HCT116 (cell line): ENCODE data around the gene CST4. TPM values are rescaled to one million over a fixed set of nuclear protein-coding genes. Genes with fewer than 3 reads are reported as not detected.

Source experiments
- ATAC-seq: fragments of 200-7000 bp; cut with Tn5 transposase; 2 replicates; pipeline ENCODE4 v1.9.1; 2020; ENCODE audit warnings: mild to moderate bottlenecking, moderate library complexity
- BruUV-seq: library from RNA; stranded (reverse); fragments of 400-500 nt; replicated peaks from 2 replicates; lab custom pipeline; 2021; lab: Mats Ljungman, UMichigan
- CTCF ChIA-PET: fragments of 300-600 bp; sonication (Branson Sonifier 250); formaldehyde crosslinking; loops from one replicate; lab custom pipeline; 2021; ENCODE audit warnings: antibody characterized with exemption; lab: Charles Lee
- POLR2A ChIA-PET: fragments of 300-600, 350-600 bp; sonication (Branson Sonifier 250); formaldehyde crosslinking; loops from one replicate; lab custom pipeline; 2021; ENCODE audit warnings: antibody characterized with exemption; lab: Charles Lee
- RAD21 ChIA-PET, 2 experiments: fragments of 300-600 bp; sonication (Branson Sonifier 250); formaldehyde crosslinking; loops; one replicate each; lab custom pipeline; 2023; ENCODE audit warnings: low total read pairs in 2 of 2; ENCODE audit not compliant: uncharacterized antibody in 2 of 2, unreplicated experiment in 2 of 2, low non-redundant PET in 1 of 2; lab: Charles Lee
- DNase-seq: peaks from one replicate; pipeline ENCODE4 v3.0.0-alpha.2; 2010; ENCODE audit warnings: low read depth, low spot score
- H2AFZ ChIP-seq: fragments of 200-600 bp; shearing (Covaris generic), sonication (generic); 2 replicates; pipeline ENCODE4 v1.6.1; 2017; ENCODE audit warnings: low read depth, mixed run types, mixed read lengths, antibody characterized with exemption, low read length; ENCODE audit not compliant: poor library complexity, severe bottlenecking
- H3K27ac ChIP-seq: 2 replicates; pipeline ENCODE4 v1.5.1; 2012; ENCODE audit warnings: low read depth, low read length
- H3K27me3 ChIP-seq: fragments of 200-600 bp; sonication (generic); 2 replicates; pipeline ENCODE4 v1.6.1; 2016; ENCODE audit warnings: mixed run types, low read length, mixed read lengths; ENCODE audit not compliant: insufficient read depth
- H3K36me3 ChIP-seq, 2 experiments: fragments of 200-500 bp in 1 of 2; fragments of 200-600 bp in 1 of 2; sonication (Bioruptor generic) in 1 of 2; sonication (generic) in 1 of 2; 2 replicates each; pipeline versions ENCODE4 v1.5.1 to v1.6.1; 2014 to 2016; ENCODE audit warnings: low read length in 2 of 2, inconsistent platforms in 1 of 2, mixed read lengths in 1 of 2, mixed run types in 1 of 2; ENCODE audit not compliant: insufficient read depth in 2 of 2, control insufficient read depth in 1 of 2
- H3K4me1 ChIP-seq, 2 experiments: fragments of 200-600 bp in 1 of 2; sonication (generic) in 1 of 2; 2 replicates each; pipeline versions ENCODE4 v1.5.1 to v1.6.1; 2012 to 2017; ENCODE audit warnings: low read length in 2 of 2, inconsistent platforms in 1 of 2, mild to moderate bottlenecking in 1 of 2, mixed read lengths in 1 of 2, mixed run types in 1 of 2, moderate library complexity in 1 of 2; ENCODE audit not compliant: insufficient read depth in 2 of 2, control insufficient read depth in 1 of 2
- H3K4me2 ChIP-seq: fragments of 200-600 bp; sonication (generic); 2 replicates; pipeline ENCODE4 v1.6.1; 2017; ENCODE audit warnings: mixed run types, low read length, mixed read lengths
- H3K4me3 ChIP-seq, 2 experiments: fragments of 200-600 bp in 1 of 2; sonication (generic) in 1 of 2; replicated peaks in 1 of 2; 2 replicates each; pipeline ENCODE4 v1.5.1; 2011 to 2016; ENCODE audit warnings: low read length in 2 of 2, control low read depth in 1 of 2, low read depth in 1 of 2, mild to moderate bottlenecking in 1 of 2, mixed read lengths in 1 of 2, mixed run types in 1 of 2
- H3K79me2 ChIP-seq: fragments of 200-600 bp; sonication (generic); 2 replicates; pipeline ENCODE4 v1.6.1; 2017; ENCODE audit warnings: mild to moderate bottlenecking, mixed run types, low read length, moderate library complexity, mixed read lengths; ENCODE audit not compliant: insufficient read depth
- H3K9ac ChIP-seq: fragments of 200-600 bp; sonication (generic); 2 replicates; pipeline ENCODE4 v1.6.1; 2016; ENCODE audit warnings: low read length, mixed read lengths
- H3K9me2 ChIP-seq: fragments of 200-600 bp; sonication (generic), shearing (Covaris generic); 2 replicates; pipeline ENCODE4 v1.6.1; 2017; ENCODE audit warnings: mixed run types, mild to moderate bottlenecking, moderate library complexity; ENCODE audit not compliant: insufficient read depth
- H3K9me3 ChIP-seq, 2 experiments: fragments of 200-500 bp in 1 of 2; fragments of 200-600 bp in 1 of 2; sonication (Bioruptor generic) in 1 of 2; sonication (generic) in 1 of 2; 2 replicates each; pipeline ENCODE4 v1.6.1; 2014 to 2017; ENCODE audit warnings: low read length in 2 of 2, mixed read lengths in 2 of 2, inconsistent platforms in 1 of 2, low read depth in 1 of 2, mild to moderate bottlenecking in 1 of 2, mixed run types in 1 of 2, moderate library complexity in 1 of 2; ENCODE audit not compliant: control insufficient read depth in 1 of 2, insufficient read depth in 1 of 2
- H4K20me1 ChIP-seq: fragments of 200-600 bp; sonication (generic), shearing (Covaris generic); 2 replicates; pipeline ENCODE4 v1.6.1; 2017; ENCODE audit warnings: mixed run types, mild to moderate bottlenecking, moderate library complexity; ENCODE audit not compliant: insufficient read depth
- CBX3 ChIP-seq: IDR thresholded peaks from 2 replicates; pipeline ENCODE4 v1.6.1; 2012; ENCODE audit warnings: low read depth
- CEBPB ChIP-seq: IDR thresholded peaks from 2 replicates; pipeline ENCODE4 v1.6.1; 2012; ENCODE audit warnings: low read depth
- EGR1 ChIP-seq: IDR thresholded peaks from 2 replicates; pipeline ENCODE4 v1.6.1; 2012; ENCODE audit warnings: low read depth
- ELF1 ChIP-seq: IDR thresholded peaks from 2 replicates; pipeline ENCODE4 v1.6.1; 2012; ENCODE audit warnings: low read depth, borderline replicate concordance
- EZH2 ChIP-seq: fragments of 200-600 bp; sonication (generic); IDR thresholded peaks from 2 replicates; pipeline ENCODE4 v1.6.1; 2017; ENCODE audit warnings: antibody characterized with exemption, mixed run types
- EZH2phosphoT487 ChIP-seq: fragments of 200-600 bp; IDR thresholded peaks from 2 replicates; pipeline ENCODE4 v1.6.1; 2018; ENCODE audit warnings: antibody characterized with exemption, borderline replicate concordance
- POLR2A ChIP-seq: IDR thresholded peaks from 2 replicates; pipeline ENCODE4 v1.7.0; 2011; ENCODE audit warnings: borderline replicate concordance; ENCODE audit not compliant: insufficient read depth, insufficient read length; ENCODE audit errors: extremely low read depth
- RAD21 ChIP-seq: IDR thresholded peaks from 2 replicates; pipeline ENCODE4 v1.6.1; 2012; ENCODE audit warnings: low read depth, mild to moderate bottlenecking
- SP1 ChIP-seq: IDR thresholded peaks from 2 replicates; pipeline ENCODE4 v1.6.1; 2012; ENCODE audit warnings: low read depth
- SRF ChIP-seq: IDR thresholded peaks from 2 replicates; pipeline ENCODE4 v1.6.1; 2012; ENCODE audit warnings: low read depth
- YY1 ChIP-seq: IDR thresholded peaks from 2 replicates; pipeline ENCODE4 v1.6.1; 2011; ENCODE audit warnings: low read length, low read depth, moderate library complexity, mild to moderate bottlenecking; ENCODE audit not compliant: insufficient replicate concordance; ENCODE audit errors: extremely low read depth
- ZFX ChIP-seq: fragments of 450-650 bp; IDR thresholded peaks from 2 replicates; pipeline ENCODE4 v1.6.1; 2017
- ZNF274 ChIP-seq: fragments of 200-500 bp; sonication (Bioruptor generic); IDR thresholded peaks from 2 replicates; pipeline ENCODE4 v1.6.1; 2014; ENCODE audit warnings: mild to moderate bottlenecking, low read depth, low read length, inconsistent platforms
- intact Hi-C: fragments of 100-400 bp; cut with micrococcal nuclease; formaldehyde crosslinking; loops from 2 replicates; pipeline ENCODE4 v1.10.0; 2022
- total RNA-seq: library from RNA; stranded (reverse); gene quantifications from one replicate; pipeline ENCODE4 v1.2.1, GENCODE V29; 2021; ENCODE audit not compliant: unreplicated experiment
- TF ChIP-seq, protein P1 (sequence below): IDR thresholded peaks from 2 replicates; pipeline ENCODE4 v1.6.1; 2012; ENCODE audit warnings: low read depth
- TF ChIP-seq, protein P2 (sequence below): IDR thresholded peaks from 2 replicates; pipeline ENCODE4 v1.6.1; 2012
- TF ChIP-seq, protein P3 (sequence below): IDR thresholded peaks from 2 replicates; pipeline ENCODE4 v1.6.1; 2012

The CST4 gene
- total RNA-seq, 1 experiment from 2014 or later = not detected

DNA sequence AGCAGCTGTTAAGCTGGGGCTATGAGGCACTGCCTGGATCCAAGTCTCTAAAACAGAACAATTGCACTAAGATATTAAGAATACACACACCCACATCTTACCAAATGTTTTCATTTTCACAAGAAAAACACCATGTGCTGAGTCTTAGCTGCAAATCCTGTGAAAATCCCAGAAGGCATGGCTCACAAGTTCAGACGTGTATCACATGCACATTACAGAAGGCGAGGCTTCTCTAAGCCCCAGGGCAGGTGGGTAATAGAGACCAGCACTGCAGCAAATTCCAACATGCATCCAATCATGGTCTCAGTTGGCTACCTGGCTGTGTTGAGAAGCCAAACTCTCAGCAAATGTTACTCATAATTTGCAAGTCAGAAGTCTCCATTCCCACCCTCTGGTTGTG is 34.8 kb downstream of the CST4 start:
- Histone ChIP-seq H3K79me2 (no peaks in the 10 kb centered on the region), H3K4me1 (no peaks in the 10 kb centered on the region), H3K27me3 (no peaks in the 10 kb centered on the region), H2AFZ (no peak overlapping the region), H3K27ac (no peak overlapping the region), H3K9me3 (no peaks in the 10 kb centered on the region), H3K9me2 (no peaks in the 10 kb centered on the region), H3K4me2 (no peak overlapping the region), H3K4me3 (no peak overlapping the region), H3K36me3 (no peaks in the 10 kb centered on the region), H4K20me1 (no peaks in the 10 kb centered on the region), H3K9ac (no peak overlapping the region)
- CTCF ChIA-PET = no interaction called here
- intact Hi-C loops = no loop called here
- DNase-seq = no peak
- RAD21 ChIA-PET = no interaction called here
- TF ChIP-seq ELF1 = no peak
- no peak for TF ChIP-seq EZH2
- TF ChIP-seq, protein P1, sequence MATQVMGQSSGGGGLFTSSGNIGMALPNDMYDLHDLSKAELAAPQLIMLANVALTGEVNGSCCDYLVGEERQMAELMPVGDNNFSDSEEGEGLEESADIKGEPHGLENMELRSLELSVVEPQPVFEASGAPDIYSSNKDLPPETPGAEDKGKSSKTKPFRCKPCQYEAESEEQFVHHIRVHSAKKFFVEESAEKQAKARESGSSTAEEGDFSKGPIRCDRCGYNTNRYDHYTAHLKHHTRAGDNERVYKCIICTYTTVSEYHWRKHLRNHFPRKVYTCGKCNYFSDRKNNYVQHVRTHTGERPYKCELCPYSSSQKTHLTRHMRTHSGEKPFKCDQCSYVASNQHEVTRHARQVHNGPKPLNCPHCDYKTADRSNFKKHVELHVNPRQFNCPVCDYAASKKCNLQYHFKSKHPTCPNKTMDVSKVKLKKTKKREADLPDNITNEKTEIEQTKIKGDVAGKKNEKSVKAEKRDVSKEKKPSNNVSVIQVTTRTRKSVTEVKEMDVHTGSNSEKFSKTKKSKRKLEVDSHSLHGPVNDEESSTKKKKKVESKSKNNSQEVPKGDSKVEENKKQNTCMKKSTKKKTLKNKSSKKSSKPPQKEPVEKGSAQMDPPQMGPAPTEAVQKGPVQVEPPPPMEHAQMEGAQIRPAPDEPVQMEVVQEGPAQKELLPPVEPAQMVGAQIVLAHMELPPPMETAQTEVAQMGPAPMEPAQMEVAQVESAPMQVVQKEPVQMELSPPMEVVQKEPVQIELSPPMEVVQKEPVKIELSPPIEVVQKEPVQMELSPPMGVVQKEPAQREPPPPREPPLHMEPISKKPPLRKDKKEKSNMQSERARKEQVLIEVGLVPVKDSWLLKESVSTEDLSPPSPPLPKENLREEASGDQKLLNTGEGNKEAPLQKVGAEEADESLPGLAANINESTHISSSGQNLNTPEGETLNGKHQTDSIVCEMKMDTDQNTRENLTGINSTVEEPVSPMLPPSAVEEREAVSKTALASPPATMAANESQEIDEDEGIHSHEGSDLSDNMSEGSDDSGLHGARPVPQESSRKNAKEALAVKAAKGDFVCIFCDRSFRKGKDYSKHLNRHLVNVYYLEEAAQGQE = no peak
- TF ChIP-seq EZH2phosphoT487 = no peak
- no peak for TF ChIP-seq SP1
- TF ChIP-seq, protein P2, sequence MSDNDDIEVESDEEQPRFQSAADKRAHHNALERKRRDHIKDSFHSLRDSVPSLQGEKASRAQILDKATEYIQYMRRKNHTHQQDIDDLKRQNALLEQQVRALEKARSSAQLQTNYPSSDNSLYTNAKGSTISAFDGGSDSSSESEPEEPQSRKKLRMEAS = no peak
- no peak for TF ChIP-seq ZNF274
- no peak for TF ChIP-seq EGR1
- TF ChIP-seq ZFX = no peak
- no peak for TF ChIP-seq POLR2A
- TF ChIP-seq, protein P3, sequence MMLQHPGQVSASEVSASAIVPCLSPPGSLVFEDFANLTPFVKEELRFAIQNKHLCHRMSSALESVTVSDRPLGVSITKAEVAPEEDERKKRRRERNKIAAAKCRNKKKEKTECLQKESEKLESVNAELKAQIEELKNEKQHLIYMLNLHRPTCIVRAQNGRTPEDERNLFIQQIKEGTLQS = no peak
- no peak for TF ChIP-seq CEBPB
- TF ChIP-seq YY1 = no peak
- no peak for TF ChIP-seq SRF
- TF ChIP-seq RAD21 = no peak
- no peak for TF ChIP-seq CBX3
- POLR2A ChIA-PET = no interaction called here
- no peak for ATAC-seq
- no TSS peak for BruUV-seq
